Prostate gland (tissue), 2 donors: ENCODE measurements around the gene CTNNA3.

Experiments used
- CTCF ChIP-seq, 4 experiments: fragments of 200-600 bp in 2 of 4; fragments of 450-650 bp in 2 of 4; sonication (generic) in 2 of 4; IDR thresholded peaks; 1 replicate in 3 of 4; 2 replicates in 1 of 4; pipeline ENCODE4 v1.5.1; 2016 to 2019; ENCODE audit warnings: antibody characterized with exemption in 4 of 4, mild to moderate bottlenecking in 2 of 4, moderate library complexity in 2 of 4
- POLR2AphosphoS5 ChIP-seq: sonication (generic); formaldehyde crosslinking; IDR thresholded peaks from one replicate; pipeline ENCODE4 v1.6.1; 2017; ENCODE audit warnings: antibody characterized with exemption

GRCh38 chr10:67004690-67005089 lies 691.3 kb downstream of the CTNNA3 start:
- no peak for TF ChIP-seq CTCF (IDR thresholded peaks at IDR 0.05)
- no peak for TF ChIP-seq POLR2AphosphoS5
